ENCODE data around the gene FER1L5. TPM values are rescaled to one million over a fixed set of nuclear protein-coding genes. Genes with fewer than 3 reads are reported as not detected.

FER1L5 gene
- total RNA-seq, 4 donors from 2014 or later = not detected

- peaks cover 0 to 19% of the 10 kb centered on the region in 2 donors for H3K36me3 ChIP-seq
- intact Hi-C loops (cut with DNase I; ENCODE audit: low total_unique reads) = no loop called here
- no peak for TF ChIP-seq CTCF (IDR thresholded peaks at IDR 0.05 in 4 of 5, conservative IDR thresholded peaks at IDR 0.05 in 1 of 5)
- TF ChIP-seq POLR2A (IDR thresholded peaks at IDR 0.05) = no peak
Observed at GRCh38 chr2:96618596-96619283, 23.8 kb upstream of the FER1L5 start.

GRCh38 chr2:96622544-96622943, 20.0 kb upstream of the FER1L5 start:
- Histone ChIP-seq H3K4me3 (no peak overlapping the region), H3K36me3 (peaks cover 0 to 17% of the 10 kb centered on the region in 2 donors), H3K4me1 (peaks cover 25 to 41% of the 10 kb centered on the region in 2 donors), H3K27me3 (no peaks in the 10 kb centered on the region), H3K9me3 (no peaks in the 10 kb centered on the region), H3K27ac (peak overlapping the region in 2 of 4 donors; percentile 7 to 8)
- in situ Hi-C loops (cut with MboI; ENCODE audit: low sequenced_read_pairs in 4 of 4) = no loop called here
- DNase-seq (no peak), ATAC-seq (no peak)
- intact Hi-C loops (cut with DNase I; ENCODE audit: low total_unique reads) = no loop called here
- TF ChIP-seq CTCF (IDR thresholded peaks at IDR 0.05 in 4 of 5, conservative IDR thresholded peaks at IDR 0.05 in 1 of 5) (no peak), POLR2A (IDR thresholded peaks at IDR 0.05) (no peak)

More at GRCh38 chr2:96618596-96619283, 23.8 kb upstream of the FER1L5 start:
- DNase-seq (no peak), ATAC-seq (no peak)
- Histone ChIP-seq H3K27ac (peak overlapping the region in 3 of 4 donors; percentile 72 to 82 (median 81)), H3K9me3 (no peaks in the 10 kb centered on the region), H3K4me1 (peaks cover 27 to 35% of the 10 kb centered on the region in 2 donors), H3K27me3 (no peaks in the 10 kb centered on the region), H3K4me3 (no peak overlapping the region)
- in situ Hi-C loops (cut with MboI; ENCODE audit: low sequenced_read_pairs in 4 of 4) = no loop called here

DNA sequence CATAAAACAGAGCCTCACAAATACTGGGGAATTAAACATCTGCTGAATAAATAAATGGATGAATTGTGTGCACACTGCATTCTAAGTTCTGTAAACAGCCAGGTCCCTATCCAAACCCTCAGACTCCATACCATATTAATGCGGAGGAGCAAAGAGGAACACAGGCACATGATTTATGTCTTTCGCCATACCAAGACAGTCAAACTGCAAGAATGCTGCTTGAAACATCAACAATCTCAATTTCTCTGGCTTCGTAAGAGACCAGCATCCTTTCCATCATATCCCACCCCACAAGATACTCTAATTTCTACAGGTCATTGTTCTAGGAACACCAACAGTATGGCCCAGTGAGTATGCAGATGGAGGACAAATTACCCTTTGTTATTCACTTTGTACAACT, 19.4 kb upstream of the FER1L5 start:
- no peak for ATAC-seq
- TF ChIP-seq POLR2A (IDR thresholded peaks at IDR 0.05) = no peak
- no peak for TF ChIP-seq CTCF (IDR thresholded peaks at IDR 0.05 in 4 of 5, conservative IDR thresholded peaks at IDR 0.05 in 1 of 5)
- H3K4me1 ChIP-seq = peaks cover 22 to 38% of the 10 kb centered on the region in 2 donors
- no peak for DNase-seq
- in situ Hi-C loops (cut with MboI; ENCODE audit: low sequenced_read_pairs in 4 of 4) = no loop called here
- H3K36me3 ChIP-seq = peaks cover 0 to 23% of the 10 kb centered on the region in 2 donors
- intact Hi-C loops (cut with DNase I; ENCODE audit: low total_unique reads) = no loop called here
- no peak overlapping the region for H3K4me3 ChIP-seq
- H3K9me3 ChIP-seq = no peaks in the 10 kb centered on the region
- H3K27me3 ChIP-seq = no peaks in the 10 kb centered on the region
- H3K27ac ChIP-seq = peak overlapping the region in 1 of 4 donors; percentile 20

GRCh38 chr2:96625571-96626552, 16.7 kb upstream of the FER1L5 start:
- Histone ChIP-seq H3K4me3 (no peak overlapping the region), H3K36me3 (peaks cover 0 to 35% of the 10 kb centered on the region in 2 donors), H3K27me3 (no peaks in the 10 kb centered on the region), H3K9me3 (no peaks in the 10 kb centered on the region), H3K4me1 (peaks cover 35 to 38% of the 10 kb centered on the region in 2 donors), H3K27ac (peak overlapping the region; percentile 0 to 55 (median 38))
- no peak for DNase-seq
- in situ Hi-C loops (cut with MboI; ENCODE audit: low sequenced_read_pairs in 4 of 4) (no loop called here), intact Hi-C loops (cut with DNase I; ENCODE audit: low total_unique reads) (no loop called here)
- TF ChIP-seq POLR2A (IDR thresholded peaks at IDR 0.05) (no peak), CTCF (IDR thresholded peaks at IDR 0.05 in 4 of 5, conservative IDR thresholded peaks at IDR 0.05 in 1 of 5) (no peak)
- ATAC-seq = no peak
